Karpas-422 (cell line): ENCODE measurements around the gene AIF1. TPM values are rescaled to one million over a fixed set of nuclear protein-coding genes. Genes with fewer than 3 reads are reported as not detected.

Source experiments
- DNase-seq: peaks from one replicate; pipeline ENCODE4 v3.0.0-alpha.2; 2015
- H2AFZ ChIP-seq: fragments of 200-600 bp; sonication (generic); 2 replicates; pipeline ENCODE4 v1.6.1; 2014; ENCODE audit warnings: antibody characterized with exemption, low read length, mixed read lengths
- H3K27ac ChIP-seq: fragments of 200-600 bp; sonication (generic); 2 replicates; pipeline ENCODE4 v1.5.1; 2014; ENCODE audit warnings: mild to moderate bottlenecking, low read length, moderate library complexity
- H3K27me3 ChIP-seq: fragments of 200-600 bp; sonication (generic); 2 replicates; pipeline ENCODE4 v1.6.1; 2014; ENCODE audit warnings: low read length, mixed read lengths
- H3K36me3 ChIP-seq: fragments of 200-600 bp; sonication (generic); 2 replicates; pipeline ENCODE4 v1.6.1; 2014; ENCODE audit warnings: low read length, mixed read lengths; ENCODE audit not compliant: insufficient read depth
- H3K4me1 ChIP-seq: fragments of 200-600 bp; sonication (generic); 2 replicates; pipeline ENCODE4 v1.6.1; 2014; ENCODE audit warnings: mild to moderate bottlenecking, low read length, mixed read lengths
- H3K4me2 ChIP-seq: fragments of 200-600 bp; sonication (generic); 2 replicates; pipeline ENCODE4 v1.6.1; 2014; ENCODE audit warnings: low read length, low read depth, mild to moderate bottlenecking; ENCODE audit not compliant: poor library complexity, severe bottlenecking
- H3K4me3 ChIP-seq: fragments of 200-600 bp; sonication (generic); 2 replicates; pipeline ENCODE4 v1.5.1; 2014; ENCODE audit warnings: mild to moderate bottlenecking, antibody characterized with exemption, low read length, mixed read lengths
- H3K79me2 ChIP-seq: fragments of 200-600 bp; sonication (generic); 2 replicates; pipeline ENCODE4 v1.6.1; 2014; ENCODE audit warnings: mild to moderate bottlenecking, low read length, mixed read lengths
- H3K9ac ChIP-seq: fragments of 200-600 bp; sonication (generic); 2 replicates; pipeline ENCODE4 v1.6.0; 2014; ENCODE audit warnings: low read length
- H3K9me2 ChIP-seq: fragments of 200-600 bp; sonication (generic), shearing (Covaris generic); replicated peaks from 2 replicates; pipeline ENCODE4 v1.6.0; 2014; ENCODE audit warnings: mild to moderate bottlenecking, low read length, moderate library complexity; ENCODE audit not compliant: insufficient read depth
- H3K9me3 ChIP-seq: fragments of 300-700, 200-600 bp; sonication (generic); 2 replicates; pipeline ENCODE4 v1.6.1; 2014; ENCODE audit warnings: low read length, mixed read lengths
- H4K20me1 ChIP-seq: fragments of 200-600 bp; sonication (generic); 2 replicates; pipeline ENCODE4 v1.6.1; 2014; ENCODE audit warnings: mild to moderate bottlenecking, antibody characterized with exemption, low read length, low read depth; ENCODE audit not compliant: insufficient read depth
- total RNA-seq: library from RNA; depleted of rRNA; stranded (reverse); fragments of >200 nt; shearing (Covaris generic); gene quantifications from 2 replicates; pipeline ENCODE4 v1.2.3, GENCODE V29; 2014; ENCODE audit warnings: low replicate concordance

AIF1 gene
- total RNA-seq, 1 experiment from 2014 or later = not detected

DNA sequence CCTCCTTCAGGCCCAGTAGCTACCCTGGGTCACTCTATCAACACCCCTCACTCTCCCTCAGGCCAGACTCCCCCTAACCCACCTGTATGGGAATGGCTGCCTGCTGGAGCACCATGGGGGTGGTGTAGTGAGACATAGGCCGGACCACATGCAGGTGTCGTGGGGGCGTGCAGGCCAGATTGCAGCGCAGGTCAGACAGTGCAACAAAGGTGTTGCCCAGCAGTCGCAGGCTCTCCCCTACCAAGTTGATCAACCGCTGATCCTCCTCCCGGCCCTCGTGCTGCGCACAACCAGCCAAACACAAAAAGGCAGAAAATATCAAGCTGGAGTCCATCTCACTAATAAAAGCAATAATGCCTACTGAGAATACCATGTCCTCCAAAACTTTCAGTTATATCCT lies 30.3 kb downstream of the AIF1 start:
- H3K4me3 ChIP-seq = no peak overlapping the region

DNA sequence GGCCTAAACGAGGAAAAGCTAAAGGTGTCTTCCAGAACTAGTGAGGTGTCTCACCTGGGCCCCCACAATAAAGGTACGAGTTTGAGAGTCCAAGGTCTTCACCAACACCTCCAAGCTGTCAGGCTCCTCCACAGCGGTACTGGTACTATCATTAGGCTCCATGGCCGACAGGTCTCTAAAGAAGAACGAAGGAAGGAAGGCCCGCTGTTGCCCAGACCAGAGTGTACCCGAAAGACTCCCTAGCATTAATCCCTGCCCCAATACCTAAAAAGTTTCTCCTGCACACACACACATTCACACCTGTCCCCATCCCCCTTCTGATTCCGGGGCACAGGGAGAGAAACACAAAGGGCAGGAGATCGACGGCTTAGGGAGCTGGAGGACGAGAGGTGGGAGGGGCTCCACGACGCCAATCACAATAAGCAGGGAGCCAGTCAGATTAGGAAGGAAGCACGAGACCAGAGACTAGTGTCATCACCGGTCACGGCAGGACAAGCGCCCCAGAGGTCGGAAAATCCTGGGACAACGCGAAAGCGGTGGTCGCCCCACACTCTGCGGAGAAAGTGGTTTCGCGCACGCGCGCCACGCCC lies 36.7 kb downstream of the AIF1 start:
- Histone ChIP-seq H3K9me2 (no peaks in the 10 kb centered on the region), H3K36me3 (peaks cover 13% of the 10 kb centered on the region; the same call in 1 of the 2 replicates), H3K4me2 (peak overlapping the region; percentile 99), H3K4me1 (peaks cover 18% of the 10 kb centered on the region), H2AFZ (peak overlapping the region; percentile 25; the same call in 1 of the 2 replicates), H3K9ac (peak overlapping the region; percentile 89), H3K79me2 (peaks cover 43% of the 10 kb centered on the region), H3K27me3 (no peaks in the 10 kb centered on the region), H3K4me3 (peak overlapping the region; percentile 84), H3K27ac (peak overlapping the region; percentile 89), H3K9me3 (no peaks in the 10 kb centered on the region), H4K20me1 (no peaks in the 10 kb centered on the region)
- peak; percentile 81 for DNase-seq

More for the DNA sequence above, 30.3 kb downstream of the AIF1 start:
- H3K9me3 ChIP-seq = no peaks in the 10 kb centered on the region
- H3K79me2 ChIP-seq = peaks cover 12% of the 10 kb centered on the region
- H3K27ac ChIP-seq = no peak overlapping the region
- no peaks in the 10 kb centered on the region for H3K27me3 ChIP-seq
- H4K20me1 ChIP-seq = no peaks in the 10 kb centered on the region
- no peak overlapping the region for H2AFZ ChIP-seq
- peaks cover 21% of the 10 kb centered on the region; the same call in 1 of the 2 replicates for H3K36me3 ChIP-seq
- no peak for DNase-seq
- no peak overlapping the region for H3K9ac ChIP-seq
- no peak overlapping the region for H3K4me2 ChIP-seq
- no peaks in the 10 kb centered on the region for H3K4me1 ChIP-seq
- no peaks in the 10 kb centered on the region for H3K9me2 ChIP-seq

DNA sequence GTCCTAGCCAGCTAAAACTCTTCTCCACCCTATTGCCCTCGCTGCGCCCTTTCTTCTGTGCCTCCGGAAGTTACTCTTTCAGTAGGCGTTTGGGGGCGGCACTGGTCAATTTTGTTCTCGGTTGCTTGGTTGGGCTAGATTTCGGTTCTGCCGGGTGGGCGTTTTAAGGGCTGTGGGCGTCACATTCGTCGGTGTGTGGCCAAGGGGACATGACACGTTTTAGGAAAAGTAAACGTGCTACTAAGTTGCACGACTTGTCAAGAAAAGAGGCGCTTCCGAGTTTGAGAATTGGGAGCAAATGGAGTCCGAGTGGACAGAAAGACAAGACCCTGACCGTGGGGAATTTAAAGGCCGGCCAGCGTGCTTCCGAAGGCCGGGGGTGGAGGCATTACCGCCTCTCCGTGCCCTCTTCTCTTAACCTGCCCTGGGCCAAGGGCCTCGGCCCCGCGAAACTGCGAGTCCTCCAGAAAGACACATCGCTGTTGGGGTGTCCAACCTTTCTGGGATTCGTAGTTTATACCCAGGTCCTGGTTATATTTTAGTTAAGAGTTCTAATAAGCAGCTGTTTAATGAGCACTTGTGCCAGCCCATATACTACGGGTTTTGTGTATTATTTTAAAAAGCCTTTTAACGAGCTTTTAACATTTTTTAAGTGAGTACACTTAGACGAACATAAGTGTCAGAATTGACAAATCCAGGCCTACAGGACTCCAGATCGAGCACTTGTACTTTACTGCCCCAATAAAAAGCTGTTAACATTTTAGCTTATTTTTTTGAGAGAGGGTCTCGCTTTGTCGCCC lies 38.1 kb downstream of the AIF1 start:
- Histone ChIP-seq H3K9ac (peak overlapping the region; percentile 89), H3K27ac (peak overlapping the region; percentile 89), H3K4me3 (peak overlapping the region; percentile 84), H3K4me1 (peaks cover 22% of the 10 kb centered on the region), H3K4me2 (peak overlapping the region; percentile 99), H2AFZ (no peak overlapping the region), H3K9me2 (no peaks in the 10 kb centered on the region), H3K36me3 (peaks cover 11% of the 10 kb centered on the region; the same call in 1 of the 2 replicates), H3K79me2 (peaks cover 54% of the 10 kb centered on the region), H3K9me3 (no peaks in the 10 kb centered on the region), H3K27me3 (no peaks in the 10 kb centered on the region), H4K20me1 (no peaks in the 10 kb centered on the region)
- DNase-seq = peak; percentile 97

DNA sequence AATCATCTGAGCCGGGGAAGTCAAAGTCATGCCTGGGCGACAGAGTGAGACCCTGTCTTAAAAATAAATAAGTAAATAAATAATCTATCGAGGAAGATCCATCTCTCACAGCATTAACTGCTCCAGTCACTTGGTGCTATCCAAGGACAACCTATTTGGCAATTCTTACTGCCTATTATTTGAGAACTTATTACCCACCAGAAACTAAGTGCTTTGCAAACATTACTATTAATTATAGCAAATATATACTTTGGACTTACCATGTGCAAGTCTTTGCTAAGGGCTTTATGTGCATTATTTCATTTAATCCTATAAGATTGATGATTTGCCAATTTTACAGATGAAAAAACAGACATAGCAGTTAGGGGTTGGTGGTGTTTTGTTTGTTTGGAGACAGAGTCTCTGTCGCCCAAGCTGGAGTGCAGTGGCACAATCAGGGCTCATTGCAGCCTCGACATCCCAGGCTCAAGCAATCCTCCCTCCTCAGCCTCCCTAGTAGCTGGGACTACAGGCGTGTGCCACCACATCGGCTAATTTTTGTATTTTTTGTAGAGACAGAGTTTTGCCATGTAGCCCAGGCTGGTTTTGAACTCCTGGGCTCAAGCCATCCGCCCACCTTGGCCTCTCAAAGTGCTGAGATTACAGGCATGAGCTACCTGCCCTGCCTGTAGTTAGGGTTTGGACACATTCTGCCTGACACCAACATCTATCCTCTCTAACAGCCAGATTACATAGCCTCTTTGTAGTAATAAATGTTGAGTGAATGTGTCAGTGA lies 39.7 kb downstream of the AIF1 start:
- no peaks in the 10 kb centered on the region for H3K9me2 ChIP-seq

DNA sequence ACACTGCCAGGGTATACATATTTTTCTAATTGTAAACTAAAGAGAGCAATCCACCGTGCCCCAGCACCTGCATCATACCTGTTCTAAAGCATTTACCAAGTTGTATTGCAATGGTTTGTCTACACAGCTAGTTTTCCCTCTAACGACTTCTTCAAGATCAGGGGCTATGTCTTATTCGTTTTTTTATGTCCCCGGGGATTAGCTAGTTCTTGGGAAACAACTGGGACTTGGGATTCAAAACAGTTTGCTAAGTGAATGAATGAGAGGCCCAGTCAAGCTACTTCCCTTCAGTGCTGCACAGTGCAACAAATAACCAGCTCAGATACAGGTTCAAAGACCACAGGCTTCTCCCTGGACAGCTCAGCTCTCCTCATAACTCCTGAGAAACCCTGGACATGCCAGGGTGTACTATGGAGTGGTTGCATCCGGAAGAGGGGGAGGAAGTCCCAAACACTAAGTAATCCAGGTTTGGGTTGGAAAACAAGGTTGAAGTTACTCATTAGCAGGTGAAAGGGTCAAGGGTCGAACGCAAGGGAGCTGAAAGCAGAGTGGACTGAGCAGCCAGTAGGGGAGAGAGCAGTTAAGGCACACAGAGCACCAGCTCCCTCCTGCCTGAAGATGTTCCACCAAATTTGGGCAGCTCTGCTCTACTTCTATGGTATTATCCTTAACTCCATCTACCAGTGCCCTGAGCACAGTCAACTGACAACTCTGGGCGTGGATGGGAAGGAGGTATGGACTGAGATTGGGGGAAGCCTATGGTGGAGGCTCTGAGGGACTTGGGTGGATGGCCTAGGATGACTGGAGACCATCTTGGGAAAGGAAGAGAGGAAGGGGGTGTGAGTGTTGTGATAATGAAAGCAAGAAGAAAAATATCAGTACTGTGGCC lies 40.6 kb downstream of the AIF1 start, which contains the start of gene APOM:
TSS of gene APOM (plus strand) at position 546 of the 889 bp plus-strand sequence. CDS start at position 619, 73 bp downstream.
- H3K27me3 ChIP-seq = no peaks in the 10 kb centered on the region
- no peak within 1 kb of the TSS for H3K4me2 ChIP-seq
- no peaks in the 10 kb centered on the region for H3K36me3 ChIP-seq
- peaks cover 37% of the 10 kb centered on the region for H3K4me1 ChIP-seq
- peaks cover 62% of the 10 kb centered on the region for H3K79me2 ChIP-seq
- no peak within 1 kb of the TSS for H3K4me3 ChIP-seq
- no peak within 1 kb of the TSS for H3K9ac ChIP-seq
- DNase-seq = no peak
- no peak within 1 kb of the TSS for H2AFZ ChIP-seq
- H3K27ac ChIP-seq = no peak within 1 kb of the TSS
- H3K9me3 ChIP-seq = no peaks in the 10 kb centered on the region
- no peaks in the 10 kb centered on the region for H4K20me1 ChIP-seq
- no peaks in the 10 kb centered on the region for H3K9me2 ChIP-seq

More for the DNA sequence above, 39.7 kb downstream of the AIF1 start:
- Histone ChIP-seq H3K79me2 (peaks cover 63% of the 10 kb centered on the region), H3K36me3 (no peaks in the 10 kb centered on the region; the same call in 1 of the 2 replicates), H3K27ac (no peak overlapping the region), H3K27me3 (no peaks in the 10 kb centered on the region), H4K20me1 (no peaks in the 10 kb centered on the region), H3K4me3 (no peak overlapping the region), H3K4me1 (peaks cover 38% of the 10 kb centered on the region), H3K4me2 (no peak overlapping the region), H3K9ac (no peak overlapping the region), H3K9me3 (no peaks in the 10 kb centered on the region), H2AFZ (no peak overlapping the region)
- DNase-seq = no peak

DNA sequence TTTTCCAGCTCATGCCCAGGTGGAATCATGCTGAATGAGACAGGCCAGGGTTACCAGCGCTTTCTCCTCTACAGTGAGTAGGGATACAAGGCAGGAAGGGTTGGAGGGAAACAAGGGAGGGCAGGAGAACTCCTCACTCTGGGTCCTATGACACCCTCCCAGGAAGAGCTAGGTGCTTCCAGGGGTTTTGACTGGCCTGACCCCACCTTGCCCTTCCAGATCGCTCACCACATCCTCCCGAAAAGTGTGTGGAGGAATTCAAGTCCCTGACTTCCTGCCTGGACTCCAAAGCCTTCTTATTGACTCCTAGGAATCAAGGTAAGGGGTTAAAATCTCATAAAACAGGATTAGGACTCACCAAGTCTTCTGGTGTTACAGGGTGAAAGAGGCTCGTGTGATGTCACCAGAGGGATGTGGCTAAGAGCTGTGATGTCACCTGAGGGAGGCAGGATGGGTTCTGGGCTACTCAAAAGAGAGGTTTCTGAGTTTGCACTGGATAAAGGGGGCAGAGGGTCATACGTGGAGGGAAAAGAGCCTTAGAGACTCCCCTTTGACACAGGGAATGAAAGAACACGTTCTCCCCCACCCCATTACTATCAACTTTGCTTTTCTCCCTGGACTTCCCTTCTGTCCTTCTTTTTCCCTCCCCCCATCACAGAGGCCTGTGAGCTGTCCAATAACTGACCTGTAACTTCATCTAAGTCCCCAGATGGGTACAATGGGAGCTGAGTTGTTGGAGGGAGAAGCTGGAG lies 42.5 kb downstream of the AIF1 start:
- H3K79me2 ChIP-seq = peaks cover 47% of the 10 kb centered on the region

DNA sequence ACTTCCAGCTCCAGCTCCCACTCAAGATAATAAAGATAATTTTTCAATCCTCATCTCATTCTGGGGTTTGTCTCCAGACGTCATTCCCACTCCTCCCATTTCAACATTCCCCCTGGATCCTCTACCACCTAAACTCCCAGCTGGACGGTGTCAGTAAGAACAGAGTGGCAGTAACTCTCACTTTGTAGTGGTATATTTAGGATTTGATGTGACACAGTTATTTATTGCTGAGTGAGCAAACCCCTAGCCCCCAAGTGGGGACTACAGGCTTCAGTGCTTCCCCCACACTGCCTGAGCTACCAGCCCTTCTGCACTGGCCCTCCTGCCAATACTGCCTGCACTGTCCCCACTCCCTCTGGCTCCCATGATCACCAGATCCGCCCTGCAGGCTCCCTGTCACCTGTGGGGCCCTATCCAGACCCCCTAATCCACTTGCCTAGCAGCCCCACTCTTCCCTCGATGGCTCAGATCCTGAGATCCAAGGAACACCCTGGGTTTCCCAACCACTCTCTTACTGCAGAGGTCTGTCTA lies 43.2 kb downstream of the AIF1 start:
- H3K4me2 ChIP-seq = peak overlapping the region; percentile 75
- H3K4me1 ChIP-seq = peaks cover 39% of the 10 kb centered on the region
- H2AFZ ChIP-seq = no peak overlapping the region
- H3K4me3 ChIP-seq = peak overlapping the region; percentile 74; the same call in 1 of the 2 replicates
- H3K9me2 ChIP-seq = no peaks in the 10 kb centered on the region
- H3K27ac ChIP-seq = no peak overlapping the region
- no peak for DNase-seq
- peak overlapping the region; percentile 81 for H3K9ac ChIP-seq
- peaks cover 49% of the 10 kb centered on the region for H3K79me2 ChIP-seq
- no peaks in the 10 kb centered on the region for H4K20me1 ChIP-seq
- no peaks in the 10 kb centered on the region for H3K27me3 ChIP-seq
- no peaks in the 10 kb centered on the region for H3K9me3 ChIP-seq
- H3K36me3 ChIP-seq = 0 out of 2 replicates have a peak, but pooled peaks cover under 1% of the 10 kb centered on the region

More for the DNA sequence above, 42.5 kb downstream of the AIF1 start:
- H3K27ac ChIP-seq = no peak overlapping the region
- no peak overlapping the region for H2AFZ ChIP-seq
- no peaks in the 10 kb centered on the region for H4K20me1 ChIP-seq
- no peaks in the 10 kb centered on the region for H3K36me3 ChIP-seq
- peak; percentile 60 for DNase-seq
- H3K4me2 ChIP-seq = peak overlapping the region; percentile 75
- H3K4me3 ChIP-seq = no peak overlapping the region
- no peak overlapping the region for H3K9ac ChIP-seq
- no peaks in the 10 kb centered on the region for H3K9me3 ChIP-seq
- no peaks in the 10 kb centered on the region for H3K9me2 ChIP-seq
- no peaks in the 10 kb centered on the region for H3K27me3 ChIP-seq
- peaks cover 39% of the 10 kb centered on the region for H3K4me1 ChIP-seq
